ENCODE results near the gene KCNJ9.

KCNJ9 gene

DNA sequence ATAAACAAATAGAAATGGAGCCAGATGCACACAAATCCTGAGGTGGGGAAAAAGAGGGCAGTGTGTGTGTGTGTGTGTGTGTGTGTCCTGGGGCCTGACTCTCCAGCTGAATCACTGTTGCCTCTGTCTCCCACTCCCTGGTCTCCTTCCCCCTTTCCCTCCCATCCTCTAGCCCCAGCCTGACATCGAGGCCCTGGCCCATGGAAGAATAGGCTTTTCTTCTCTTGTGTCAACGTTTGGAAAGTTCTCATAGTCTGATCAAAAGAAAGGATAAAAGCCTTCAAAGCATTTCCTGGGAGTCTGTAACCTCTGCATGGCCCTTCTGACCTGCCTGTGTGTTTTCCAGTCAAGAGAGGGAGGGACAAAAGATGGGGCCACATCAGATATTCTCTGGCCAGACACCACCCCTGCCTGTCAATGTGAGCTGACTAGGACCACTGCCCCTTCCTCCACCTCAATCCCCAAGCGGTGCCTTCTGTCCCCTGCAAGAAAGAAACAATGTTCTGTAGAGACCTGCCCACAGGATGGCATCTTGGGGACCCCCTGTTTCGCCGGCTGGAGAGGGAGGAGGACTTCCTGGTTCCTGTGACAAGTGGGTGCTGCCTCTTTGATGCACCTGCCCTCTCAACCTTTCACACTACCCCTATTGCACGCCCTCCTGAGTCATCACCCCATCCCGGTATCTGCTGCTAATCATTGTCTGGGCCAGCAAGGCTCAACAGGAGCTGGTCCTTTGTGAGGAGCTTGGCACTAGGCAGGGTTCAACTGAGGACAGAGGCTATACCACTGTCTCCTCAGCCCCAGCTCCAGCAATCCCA is 27.6 kb upstream of the KCNJ9 start:
- DNase-seq (ENCODE audit: low spot score): no peak
- in situ Hi-C loops (cut with MboI; ENCODE audit: low pct_unique_long_range_greater_than_20kb, low sequenced_read_pairs, unreplicated experiment): no loop called here
- TF ChIP-seq, protein P1, sequence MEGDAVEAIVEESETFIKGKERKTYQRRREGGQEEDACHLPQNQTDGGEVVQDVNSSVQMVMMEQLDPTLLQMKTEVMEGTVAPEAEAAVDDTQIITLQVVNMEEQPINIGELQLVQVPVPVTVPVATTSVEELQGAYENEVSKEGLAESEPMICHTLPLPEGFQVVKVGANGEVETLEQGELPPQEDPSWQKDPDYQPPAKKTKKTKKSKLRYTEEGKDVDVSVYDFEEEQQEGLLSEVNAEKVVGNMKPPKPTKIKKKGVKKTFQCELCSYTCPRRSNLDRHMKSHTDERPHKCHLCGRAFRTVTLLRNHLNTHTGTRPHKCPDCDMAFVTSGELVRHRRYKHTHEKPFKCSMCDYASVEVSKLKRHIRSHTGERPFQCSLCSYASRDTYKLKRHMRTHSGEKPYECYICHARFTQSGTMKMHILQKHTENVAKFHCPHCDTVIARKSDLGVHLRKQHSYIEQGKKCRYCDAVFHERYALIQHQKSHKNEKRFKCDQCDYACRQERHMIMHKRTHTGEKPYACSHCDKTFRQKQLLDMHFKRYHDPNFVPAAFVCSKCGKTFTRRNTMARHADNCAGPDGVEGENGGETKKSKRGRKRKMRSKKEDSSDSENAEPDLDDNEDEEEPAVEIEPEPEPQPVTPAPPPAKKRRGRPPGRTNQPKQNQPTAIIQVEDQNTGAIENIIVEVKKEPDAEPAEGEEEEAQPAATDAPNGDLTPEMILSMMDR (IDR thresholded peaks at IDR 0.05; ENCODE audit: extremely low read depth, insufficient read depth, missing control alignments): no peak

DNA sequence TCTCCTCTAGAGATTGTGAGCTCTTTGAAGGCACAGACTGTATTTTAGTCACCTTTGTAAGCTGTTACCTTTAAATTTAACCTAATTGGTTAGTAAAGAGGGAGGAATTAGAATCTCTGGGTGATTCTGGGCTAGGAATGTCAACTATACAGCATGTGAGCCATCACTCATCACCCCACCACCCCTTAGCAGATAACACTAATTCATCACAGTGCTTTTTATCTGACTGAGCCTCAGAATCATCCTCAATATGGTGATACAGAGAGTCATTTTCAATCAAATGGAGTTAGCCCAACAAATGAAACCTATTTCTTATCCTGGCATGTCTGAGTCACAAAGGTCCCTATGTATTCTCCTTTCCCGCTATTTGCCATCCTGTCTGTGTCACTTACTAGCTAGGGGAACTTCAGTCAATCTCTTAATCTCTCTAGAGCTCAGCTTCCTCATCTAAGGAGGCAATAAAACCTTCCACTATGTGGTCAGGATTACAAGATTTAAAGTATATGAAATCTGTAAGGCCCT is 24.6 kb upstream of the KCNJ9 start:
- no peak for DNase-seq (ENCODE audit: low spot score)

DNA sequence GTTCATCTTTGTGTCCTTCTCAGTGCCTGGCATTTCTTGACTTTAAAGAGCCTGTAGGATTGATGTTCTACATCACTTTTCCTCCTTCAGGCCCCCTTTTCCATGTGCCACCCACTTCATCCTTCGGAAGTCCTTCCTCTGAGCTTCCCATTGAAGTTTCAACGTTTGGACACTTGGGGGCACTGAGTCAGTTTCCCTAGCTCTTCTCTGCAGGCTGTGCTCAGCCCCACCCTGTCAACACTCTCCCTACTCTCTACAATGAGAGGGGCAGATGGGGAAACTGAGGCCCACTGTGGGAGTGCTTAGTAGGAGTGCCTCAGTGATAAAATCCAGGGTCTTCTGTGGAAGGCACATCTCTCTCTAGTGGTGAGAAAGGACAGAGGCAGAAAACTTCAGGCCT is 23.3 kb upstream of the KCNJ9 start:
- DNase-seq (ENCODE audit: low spot score): no peak
- in situ Hi-C loops (cut with MboI; ENCODE audit: low pct_unique_long_range_greater_than_20kb, low sequenced_read_pairs, unreplicated experiment): no loop called here
- TF ChIP-seq, protein P1 (IDR thresholded peaks at IDR 0.05; ENCODE audit: extremely low read depth, insufficient read depth, missing control alignments): peak; percentile 27

More for the DNA sequence above, 24.6 kb upstream of the KCNJ9 start:
- in situ Hi-C loops (cut with MboI; ENCODE audit: low pct_unique_long_range_greater_than_20kb, low sequenced_read_pairs, unreplicated experiment): no loop called here
- TF ChIP-seq, protein P1 (IDR thresholded peaks at IDR 0.05; ENCODE audit: extremely low read depth, insufficient read depth, missing control alignments): no peak

DNA sequence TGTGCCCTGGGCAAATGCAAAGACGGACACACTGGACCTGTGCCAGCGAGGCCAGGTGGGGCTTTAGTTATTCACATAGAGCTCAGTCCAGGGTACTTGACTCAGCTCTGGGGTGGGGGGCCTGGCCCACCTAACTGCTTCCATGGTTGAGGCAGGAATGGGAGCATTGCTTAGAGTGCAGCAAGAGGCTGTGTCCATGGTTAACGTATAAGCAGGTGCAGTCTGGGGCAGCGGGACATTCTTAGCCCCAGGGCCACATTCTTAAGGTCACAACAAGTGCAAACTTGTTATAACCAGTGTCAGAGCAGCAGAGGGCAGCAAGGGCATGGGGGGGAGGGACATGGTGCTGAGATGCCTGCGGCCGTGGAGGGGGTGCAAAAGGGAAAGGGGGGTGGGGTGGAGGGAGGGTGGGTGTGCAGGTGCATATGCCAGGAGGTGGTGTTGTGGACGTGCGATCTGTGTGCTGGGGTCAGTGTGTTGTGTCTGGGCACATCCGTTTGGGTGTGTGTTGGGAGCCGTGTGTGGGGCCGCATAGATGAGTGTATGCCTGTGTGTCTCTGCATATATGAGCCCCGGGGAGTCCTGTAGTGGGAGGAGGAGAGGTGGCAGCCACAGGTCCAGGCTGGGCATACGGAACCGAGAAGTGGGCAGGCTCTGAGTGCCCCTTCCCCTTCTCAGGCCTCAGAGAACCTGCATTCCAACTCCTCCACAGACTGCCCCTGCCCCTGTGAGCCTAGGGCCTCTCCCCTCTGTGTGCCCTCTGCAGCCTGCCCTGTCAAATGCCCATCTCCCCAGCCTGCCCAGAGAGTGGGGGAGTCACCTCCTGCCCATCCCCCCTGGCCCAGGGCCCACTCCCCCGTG is 19.7 kb upstream of the KCNJ9 start:
- TF ChIP-seq, protein P1 (IDR thresholded peaks at IDR 0.05; ENCODE audit: extremely low read depth, insufficient read depth, missing control alignments): peak; percentile 10

DNA sequence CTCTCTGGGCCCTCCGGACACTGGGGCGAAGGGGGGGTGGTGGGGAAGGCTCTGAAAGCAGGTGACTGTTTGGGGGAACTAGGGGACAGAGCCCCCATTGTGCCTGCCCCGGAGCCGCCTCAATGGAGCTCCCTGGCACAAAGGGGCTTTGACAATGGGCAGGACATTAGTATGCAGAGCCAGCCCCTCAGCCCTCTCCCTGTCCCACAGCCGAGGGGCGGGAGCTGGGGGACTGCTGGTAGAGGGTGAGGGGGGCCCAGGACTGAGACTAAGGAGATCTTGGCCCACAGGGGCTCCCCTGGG is 19.2 kb upstream of the KCNJ9 start:
- no peak for DNase-seq (ENCODE audit: low spot score)
- in situ Hi-C loops (cut with MboI; ENCODE audit: low pct_unique_long_range_greater_than_20kb, low sequenced_read_pairs, unreplicated experiment): no loop called here
- TF ChIP-seq, protein P1 (IDR thresholded peaks at IDR 0.05; ENCODE audit: extremely low read depth, insufficient read depth, missing control alignments): no peak

More for the DNA sequence above, 19.7 kb upstream of the KCNJ9 start:
- peak; percentile 7 for DNase-seq (ENCODE audit: low spot score)
- in situ Hi-C loops (cut with MboI; ENCODE audit: low pct_unique_long_range_greater_than_20kb, low sequenced_read_pairs, unreplicated experiment): no loop called here

DNA sequence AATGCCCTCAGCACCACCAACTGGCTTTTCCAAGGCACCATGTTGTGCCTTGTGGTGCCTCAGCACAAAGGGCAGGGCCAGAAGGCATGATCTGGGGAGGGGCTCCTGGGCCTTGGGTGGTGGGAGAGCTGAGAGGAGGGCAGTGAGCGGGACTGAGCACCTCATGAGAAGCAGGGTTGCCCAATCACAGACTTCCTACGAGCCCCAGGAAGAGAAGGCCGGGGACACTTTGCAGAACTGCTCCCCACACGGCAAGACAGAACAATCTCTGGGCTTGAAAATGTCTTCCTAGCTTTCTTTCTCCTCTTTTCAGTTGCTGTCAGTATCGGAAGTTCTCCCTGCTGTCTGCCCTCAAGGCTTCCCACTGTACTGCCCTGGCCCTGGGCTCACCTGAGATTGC is 18.2 kb upstream of the KCNJ9 start:
- in situ Hi-C loops (cut with MboI; ENCODE audit: low pct_unique_long_range_greater_than_20kb, low sequenced_read_pairs, unreplicated experiment): no loop called here
- TF ChIP-seq, protein P1 (IDR thresholded peaks at IDR 0.05; ENCODE audit: extremely low read depth, insufficient read depth, missing control alignments): no peak
- DNase-seq (ENCODE audit: low spot score): no peak
